Measurements from ENCODE around the gene RAB15. TPM values are rescaled to one million over a fixed set of nuclear protein-coding genes. Genes with fewer than 3 reads are reported as not detected.

The RAB15 gene
- polyA plus RNA-seq, 3 donors, result 0.09 to 0.14 (median 0.09) TPM

DNA sequence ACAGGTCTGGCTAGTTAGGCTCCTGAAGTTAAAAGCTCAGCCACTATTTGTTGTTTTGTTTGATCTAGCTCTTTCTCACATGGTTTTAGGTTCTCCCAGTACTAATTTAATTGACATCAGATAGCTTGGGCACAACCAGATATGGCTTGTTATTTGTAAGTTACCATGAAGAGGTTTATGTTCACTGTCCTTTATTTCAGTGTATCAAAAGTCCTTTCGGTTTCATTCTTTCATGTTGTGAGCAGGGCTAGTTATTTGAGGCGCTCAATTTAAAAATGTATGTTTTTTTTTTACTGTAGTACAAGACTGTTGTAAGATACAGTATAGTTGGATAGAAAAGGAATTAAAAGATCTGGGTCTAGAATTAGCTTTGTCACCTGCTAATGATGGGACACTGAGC, 36.6 kb downstream of the RAB15 start:
- H3K4me3 ChIP-seq (replicated peaks in 1 of 3; ENCODE audit: low read depth in 2 of 3, low read length in 3 of 3), result no peak overlapping the region
- no peaks in the 10 kb centered on the region for H3K79me2 ChIP-seq (ENCODE audit: insufficient read depth, low read length)
- Mint-ChIP-seq H3K36me3 (peaks cover 83 to 92% of the 10 kb centered on the region in 2 donors), H3K4me1 (peaks cover 2% of the 10 kb centered on the region), H3K27me3 (ENCODE audit: low read depth in 3 of 3) (peaks cover 0 to 1% (median 0%) of the 10 kb centered on the region in 3 donors), H3K9me3 (no peaks in the 10 kb centered on the region), H3K27ac (peak overlapping the region in 1 of 7 donors; percentile 42), H3K4me3 (no peak overlapping the region)
- no peak overlapping the region for H3K27ac ChIP-seq (ENCODE audit: low read depth in 1 of 2, low read length in 2 of 2)
- no peaks in the 10 kb centered on the region for H3K4me1 ChIP-seq (ENCODE audit: control insufficient read depth in 1 of 2, insufficient read depth in 2 of 2, low read length in 2 of 2)
- peaks cover 61% of the 10 kb centered on the region for H4K20me1 ChIP-seq (ENCODE audit: insufficient read depth, low read length)
- no peak overlapping the region for H2AFZ ChIP-seq (ENCODE audit: insufficient read depth, low read depth, low read length, poor library complexity, severe bottlenecking)
- H3K9me3 ChIP-seq (replicated peaks in 1 of 2; ENCODE audit: control insufficient read depth in 1 of 2, insufficient read depth in 1 of 2, low read length in 2 of 2), result no peaks in the 10 kb centered on the region
- H3K27me3 ChIP-seq (ENCODE audit: control insufficient read depth in 2 of 2, insufficient read depth in 2 of 2, low read length in 2 of 2), result no peaks in the 10 kb centered on the region
- intact Hi-C loops (cut with micrococcal nuclease), result no loop called here
- TF ChIP-seq, protein P1, sequence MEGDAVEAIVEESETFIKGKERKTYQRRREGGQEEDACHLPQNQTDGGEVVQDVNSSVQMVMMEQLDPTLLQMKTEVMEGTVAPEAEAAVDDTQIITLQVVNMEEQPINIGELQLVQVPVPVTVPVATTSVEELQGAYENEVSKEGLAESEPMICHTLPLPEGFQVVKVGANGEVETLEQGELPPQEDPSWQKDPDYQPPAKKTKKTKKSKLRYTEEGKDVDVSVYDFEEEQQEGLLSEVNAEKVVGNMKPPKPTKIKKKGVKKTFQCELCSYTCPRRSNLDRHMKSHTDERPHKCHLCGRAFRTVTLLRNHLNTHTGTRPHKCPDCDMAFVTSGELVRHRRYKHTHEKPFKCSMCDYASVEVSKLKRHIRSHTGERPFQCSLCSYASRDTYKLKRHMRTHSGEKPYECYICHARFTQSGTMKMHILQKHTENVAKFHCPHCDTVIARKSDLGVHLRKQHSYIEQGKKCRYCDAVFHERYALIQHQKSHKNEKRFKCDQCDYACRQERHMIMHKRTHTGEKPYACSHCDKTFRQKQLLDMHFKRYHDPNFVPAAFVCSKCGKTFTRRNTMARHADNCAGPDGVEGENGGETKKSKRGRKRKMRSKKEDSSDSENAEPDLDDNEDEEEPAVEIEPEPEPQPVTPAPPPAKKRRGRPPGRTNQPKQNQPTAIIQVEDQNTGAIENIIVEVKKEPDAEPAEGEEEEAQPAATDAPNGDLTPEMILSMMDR (IDR thresholded peaks at IDR 0.05), result no peak
- 100% methylated on average over 1 of the region's 2 CpGs for WGBS (ENCODE audit: insufficient coverage)
- no peak for DNase-seq
- H3K4me2 ChIP-seq (replicated peaks; ENCODE audit: extremely low read depth, low read length, poor library complexity, severe bottlenecking), result no peak overlapping the region
- H3K9ac ChIP-seq (ENCODE audit: insufficient read depth, low read length, poor library complexity, severe bottlenecking), result no peak overlapping the region
- peaks cover 79 to 99% of the 10 kb centered on the region in 2 donors for H3K36me3 ChIP-seq (replicated peaks in 1 of 2; ENCODE audit: control insufficient read depth in 1 of 2, insufficient read depth in 2 of 2, low read length in 2 of 2)

GRCh38 chr14:64934338-64934929, 37.7 kb downstream of the RAB15 start:
- WGBS (ENCODE audit: insufficient coverage), result no CpG with 5 or more reads among the region's 1 CpG

More at GRCh38 chr14:64934338-64934929, 37.7 kb downstream of the RAB15 start:
- peaks cover 81 to 85% of the 10 kb centered on the region in 2 donors for H3K36me3 Mint-ChIP-seq
- H3K27ac Mint-ChIP-seq, result peak overlapping the region in 1 of 7 donors; percentile 26
- Histone ChIP-seq H3K4me3 (replicated peaks in 1 of 3; ENCODE audit: low read depth in 2 of 3, low read length in 3 of 3) (no peak overlapping the region), H3K36me3 (replicated peaks in 1 of 2; ENCODE audit: control insufficient read depth in 1 of 2, insufficient read depth in 2 of 2, low read length in 2 of 2) (peaks cover 81 to 99% of the 10 kb centered on the region in 2 donors), H3K9ac (ENCODE audit: insufficient read depth, low read length, poor library complexity, severe bottlenecking) (no peak overlapping the region), H3K4me2 (replicated peaks; ENCODE audit: extremely low read depth, low read length, poor library complexity, severe bottlenecking) (no peak overlapping the region), H3K79me2 (ENCODE audit: insufficient read depth, low read length) (peaks cover 7% of the 10 kb centered on the region), H2AFZ (ENCODE audit: insufficient read depth, low read depth, low read length, poor library complexity, severe bottlenecking) (no peak overlapping the region), H3K9me3 (replicated peaks in 1 of 2; ENCODE audit: control insufficient read depth in 1 of 2, insufficient read depth in 1 of 2, low read length in 2 of 2) (no peaks in the 10 kb centered on the region), H3K27me3 (ENCODE audit: control insufficient read depth in 2 of 2, insufficient read depth in 2 of 2, low read length in 2 of 2) (no peaks in the 10 kb centered on the region), H3K27ac (ENCODE audit: low read depth in 1 of 2, low read length in 2 of 2) (no peak overlapping the region), H3K4me1 (ENCODE audit: control insufficient read depth in 1 of 2, insufficient read depth in 2 of 2, low read length in 2 of 2) (no peaks in the 10 kb centered on the region), H4K20me1 (ENCODE audit: insufficient read depth, low read length) (peaks cover 63% of the 10 kb centered on the region)
- intact Hi-C loops (cut with micrococcal nuclease), result no loop called here
- TF ChIP-seq, protein P1 (IDR thresholded peaks at IDR 0.05), result no peak
- no peak for DNase-seq
- H3K27me3 Mint-ChIP-seq (ENCODE audit: low read depth in 3 of 3), result no peaks in the 10 kb centered on the region
- no peaks in the 10 kb centered on the region for H3K9me3 Mint-ChIP-seq
- no peaks in the 10 kb centered on the region for H3K4me1 Mint-ChIP-seq
- H3K4me3 Mint-ChIP-seq, result no peak overlapping the region
